ENCODE data around the gene FAM83C. TPM values are rescaled to one million over a fixed set of nuclear protein-coding genes. Genes with fewer than 3 reads are reported as not detected.

The FAM83C gene
- total RNA-seq, 1 experiment from 2014 or later = not detected

- Histone ChIP-seq H3K9ac (ENCODE audit: low read length) (peak overlapping the region; percentile 98), H3K36me3 (ENCODE audit: control insufficient read depth in 1 of 2, insufficient read depth in 2 of 2, low read length in 2 of 2) (peaks cover 9 to 20% of the 10 kb centered on the region in 2 experiments), H3K27ac (ENCODE audit: low read depth, low read length) (peak overlapping the region; percentile 88), H3K79me2 (ENCODE audit: insufficient read depth, low read length) (peaks cover 43% of the 10 kb centered on the region), H3K27me3 (ENCODE audit: insufficient read depth, low read length) (no peaks in the 10 kb centered on the region), H3K4me1 (ENCODE audit: control insufficient read depth in 1 of 2, insufficient read depth in 2 of 2, low read length in 2 of 2) (peaks cover 8 to 28% of the 10 kb centered on the region in 2 experiments; a peak in 3 of 4 replicates), H2AFZ (ENCODE audit: low read depth, low read length, poor library complexity, severe bottlenecking) (peak overlapping the region; percentile 40), H3K4me3 (replicated peaks in 1 of 2; ENCODE audit: low read depth in 1 of 2, low read length in 2 of 2) (peak overlapping the region; percentile 96 to 100), H3K9me2 (ENCODE audit: insufficient read depth) (no peaks in the 10 kb centered on the region), H3K9me3 (ENCODE audit: control insufficient read depth in 1 of 2, insufficient read depth in 1 of 2, low read depth in 1 of 2, low read length in 2 of 2) (no peaks in the 10 kb centered on the region), H3K4me2 (ENCODE audit: low read length) (peak overlapping the region; percentile 84), H4K20me1 (ENCODE audit: insufficient read depth) (no peaks in the 10 kb centered on the region)
- ATAC-seq = peak; percentile 11
- ChIA-PET RAD21 (ENCODE audit: low non-redundant PET in 1 of 2, low total read pairs in 2 of 2, uncharacterized antibody in 2 of 2, unreplicated experiment in 2 of 2) (interaction anchor here (0.6 to 0.9 kb wide), 4 partner anchors 10 to 169 kb away, joined by 3 to 4 read pairs (median 3); no protein-coding TSS in a partner anchor), POLR2A (interaction anchor here (0.9 to 1.7 kb wide), 2 partner anchors 12 to 20 kb away, joined by 3 to 7 read pairs; no protein-coding TSS in a partner anchor), CTCF (interaction anchor here (1.0 to 1.8 kb wide), 5 partner anchors 17 to 413 kb away, joined by 3 to 8 read pairs (median 5); partner anchors contain the start of gene GGT7)
- intact Hi-C loops (cut with micrococcal nuclease) = no loop called here
- DNase-seq (ENCODE audit: low read depth, low spot score) = no peak
- TSS peak; percentile 86 for BruUV-seq (replicated peaks)
- no peak for TF ChIP-seq SIN3A (IDR thresholded peaks at IDR 0.05; ENCODE audit: low read depth)
- TF ChIP-seq EZH2 (IDR thresholded peaks at IDR 0.05) = no peak
- no peak for TF ChIP-seq EZH2phosphoT487 (IDR thresholded peaks at IDR 0.05; ENCODE audit: borderline replicate concordance)
- TF ChIP-seq CEBPB (IDR thresholded peaks at IDR 0.05; ENCODE audit: low read depth) = no peak
- TF ChIP-seq CBX3 (IDR thresholded peaks at IDR 0.05; ENCODE audit: low read depth) = no peak
- TF ChIP-seq MAX (IDR thresholded peaks at IDR 0.05) = no peak
- no peak for TF ChIP-seq JUND (IDR thresholded peaks at IDR 0.05)
- no peak for TF ChIP-seq POLR2A (IDR thresholded peaks at IDR 0.05; ENCODE audit: borderline replicate concordance, extremely low read depth, insufficient read depth, insufficient read length)
- TF ChIP-seq, protein P1, sequence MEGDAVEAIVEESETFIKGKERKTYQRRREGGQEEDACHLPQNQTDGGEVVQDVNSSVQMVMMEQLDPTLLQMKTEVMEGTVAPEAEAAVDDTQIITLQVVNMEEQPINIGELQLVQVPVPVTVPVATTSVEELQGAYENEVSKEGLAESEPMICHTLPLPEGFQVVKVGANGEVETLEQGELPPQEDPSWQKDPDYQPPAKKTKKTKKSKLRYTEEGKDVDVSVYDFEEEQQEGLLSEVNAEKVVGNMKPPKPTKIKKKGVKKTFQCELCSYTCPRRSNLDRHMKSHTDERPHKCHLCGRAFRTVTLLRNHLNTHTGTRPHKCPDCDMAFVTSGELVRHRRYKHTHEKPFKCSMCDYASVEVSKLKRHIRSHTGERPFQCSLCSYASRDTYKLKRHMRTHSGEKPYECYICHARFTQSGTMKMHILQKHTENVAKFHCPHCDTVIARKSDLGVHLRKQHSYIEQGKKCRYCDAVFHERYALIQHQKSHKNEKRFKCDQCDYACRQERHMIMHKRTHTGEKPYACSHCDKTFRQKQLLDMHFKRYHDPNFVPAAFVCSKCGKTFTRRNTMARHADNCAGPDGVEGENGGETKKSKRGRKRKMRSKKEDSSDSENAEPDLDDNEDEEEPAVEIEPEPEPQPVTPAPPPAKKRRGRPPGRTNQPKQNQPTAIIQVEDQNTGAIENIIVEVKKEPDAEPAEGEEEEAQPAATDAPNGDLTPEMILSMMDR (IDR thresholded peaks at IDR 0.05 in 2 of 3, conservative IDR thresholded peaks at IDR 0.05 in 1 of 3; ENCODE audit: borderline replicate concordance in 1 of 3, insufficient read depth in 1 of 3, low read depth in 2 of 3, low read length in 2 of 3) = no peak
- TF ChIP-seq ZNF274 (IDR thresholded peaks at IDR 0.05; ENCODE audit: low read depth, low read length) = no peak
- no peak for TF ChIP-seq SRF (IDR thresholded peaks at IDR 0.05; ENCODE audit: low read depth)
- no peak for TF ChIP-seq YY1 (IDR thresholded peaks at IDR 0.05; ENCODE audit: extremely low read depth, insufficient replicate concordance, low read depth, low read length)
- no peak for TF ChIP-seq POLR2AphosphoS5 (IDR thresholded peaks at IDR 0.05; ENCODE audit: low read depth, low read length)
- TF ChIP-seq TCF7L2 (IDR thresholded peaks at IDR 0.05; ENCODE audit: borderline replicate concordance, extremely low read depth, insufficient read depth, insufficient read length) = no peak
- TF ChIP-seq ZBTB33 (IDR thresholded peaks at IDR 0.05; ENCODE audit: extremely low read depth, insufficient replicate concordance, low read length) = no peak
- no peak for TF ChIP-seq REST (IDR thresholded peaks at IDR 0.05; ENCODE audit: low read depth)
- TF ChIP-seq ATF3 (IDR thresholded peaks at IDR 0.05) = no peak
- no peak for TF ChIP-seq RAD21 (IDR thresholded peaks at IDR 0.05; ENCODE audit: low read depth)
These were observed 7.0 kb downstream of the FAM83C start for GRCh38 chr20:35284992-35285805.
